Endothelial cell of umbilical vein (primary cell): Measurements from ENCODE around the gene SLC16A5. TPM values are rescaled to one million over a fixed set of nuclear protein-coding genes. Genes with fewer than 3 reads are reported as not detected.

Source experiments
- BruUV-seq: library from RNA; stranded (reverse); fragments of 400-500 nt; replicated peaks from 2 replicates; lab custom pipeline; 2021; lab: Mats Ljungman, UMichigan
- CTCF ChIA-PET: fragments of 300-600, 350-600 bp; sonication (Branson Sonifier 250); formaldehyde crosslinking; loops from one replicate; lab custom pipeline; 2021; ENCODE audit warnings: antibody characterized with exemption, inconsistent platforms; lab: Charles Lee
- POLR2A ChIA-PET: fragments of 300-600, 350-600 bp; sonication (Branson Sonifier 250); formaldehyde crosslinking; loops from one replicate; lab custom pipeline; 2021; ENCODE audit warnings: antibody characterized with exemption, inconsistent platforms; lab: Charles Lee
- DNase-seq: peaks from one replicate; pipeline ENCODE4 v3.0.0-alpha.2; 2011; ENCODE audit warnings: low read depth, low spot score
- FAIRE-seq: peaks from 2 replicates; lab custom pipeline; 2011; peaks lifted over from hg19 to GRCh38; lab: Jason Lieb, UNC
- H2AFZ ChIP-seq: 2 replicates; pipeline ENCODE4 v1.6.0; 2012; ENCODE audit warnings: low read depth, low read length, control low read depth, inconsistent platforms
- H3K27ac ChIP-seq: 2 replicates; pipeline ENCODE4 v1.5.1; 2011; ENCODE audit warnings: low read depth, mild to moderate bottlenecking, control low read depth, low read length, moderate library complexity; ENCODE audit not compliant: insufficient read depth
- H3K27me3 ChIP-seq, 2 experiments: 2 replicates each; pipeline versions ENCODE4 v1.6.0 to v1.6.1; 2011; ENCODE audit warnings: low read length in 2 of 2, mixed read lengths in 1 of 2; ENCODE audit not compliant: control insufficient read depth in 2 of 2, insufficient read depth in 2 of 2
- H3K36me3 ChIP-seq, 2 experiments: 2 replicates in 1 of 2; 3 replicates in 1 of 2; pipeline ENCODE4 v1.5.1; 2011; ENCODE audit warnings: low read length in 2 of 2, mild to moderate bottlenecking in 1 of 2, moderate library complexity in 1 of 2; ENCODE audit not compliant: control insufficient read depth in 2 of 2, insufficient read depth in 2 of 2; ENCODE audit errors: extremely low read depth in 1 of 2
- H3K4me1 ChIP-seq: 3 replicates; pipeline ENCODE4 v1.5.1; 2011; ENCODE audit warnings: mild to moderate bottlenecking, low read length; ENCODE audit not compliant: control insufficient read depth, insufficient read depth; ENCODE audit errors: extremely low read depth
- H3K4me2 ChIP-seq: 2 replicates; pipeline ENCODE4 v1.6.1; 2011; ENCODE audit warnings: low read length, control low read depth, mixed read lengths; ENCODE audit not compliant: insufficient read depth
- H3K4me3 ChIP-seq, 3 experiments: fragments of 200-600 bp in 1 of 3; sonication (generic), shearing (Covaris generic) in 1 of 3; replicated peaks in 1 of 3; 2 replicates each; pipeline ENCODE4 v1.5.1; 2011 to 2016; ENCODE audit warnings: control low read depth in 3 of 3, low read length in 3 of 3, mild to moderate bottlenecking in 2 of 3, inconsistent platforms in 1 of 3, low read depth in 1 of 3, moderate library complexity in 1 of 3; ENCODE audit not compliant: insufficient read depth in 1 of 3
- H3K79me2 ChIP-seq: 2 replicates; pipeline ENCODE4 v1.6.0; 2012; ENCODE audit warnings: low read length, inconsistent platforms; ENCODE audit not compliant: control insufficient read depth, insufficient read depth
- H3K9ac ChIP-seq: replicated peaks from 2 replicates; pipeline ENCODE3; 2011; ENCODE audit warnings: low read length, control low read depth; ENCODE audit not compliant: insufficient read depth; ENCODE audit errors: extremely low read depth
- H3K9me1 ChIP-seq: replicated peaks from 3 replicates; pipeline ENCODE4 v1.6.0; 2011; ENCODE audit warnings: mild to moderate bottlenecking, low read length; ENCODE audit not compliant: control insufficient read depth, insufficient read depth; ENCODE audit errors: extremely low read depth
- H3K9me3 ChIP-seq: replicated peaks from 2 replicates; pipeline ENCODE4 v1.5.1; 2012; ENCODE audit warnings: low read length, inconsistent platforms; ENCODE audit not compliant: control insufficient read depth, insufficient read depth
- H4K20me1 ChIP-seq: replicated peaks from 2 replicates; pipeline ENCODE3; 2011; ENCODE audit warnings: mild to moderate bottlenecking, low read length; ENCODE audit not compliant: control insufficient read depth, insufficient read depth; ENCODE audit errors: extremely low read depth
- EZH2 ChIP-seq: IDR thresholded peaks from 2 replicates; pipeline ENCODE4 v1.6.1; 2012; ENCODE audit warnings: borderline replicate concordance, low read depth, mild to moderate bottlenecking, moderate library complexity, low read length, inconsistent platforms; ENCODE audit not compliant: severe bottlenecking
- FOS ChIP-seq: IDR thresholded peaks from 2 replicates; pipeline ENCODE4 v1.6.1; 2011; ENCODE audit warnings: mild to moderate bottlenecking, low read length, moderate library complexity, borderline replicate concordance; ENCODE audit not compliant: insufficient read depth
- GATA2 ChIP-seq: IDR thresholded peaks from 2 replicates; pipeline ENCODE4 v1.7.0; 2011; ENCODE audit warnings: low read depth, mild to moderate bottlenecking, moderate library complexity, mixed read lengths, low read length; ENCODE audit not compliant: insufficient read length, insufficient read depth
- JUN ChIP-seq: IDR thresholded peaks from 2 replicates; pipeline ENCODE4 v1.6.1; 2011; ENCODE audit warnings: borderline replicate concordance, low read depth; ENCODE audit not compliant: insufficient read length, insufficient read depth
- POLR2AphosphoS5 ChIP-seq: IDR thresholded peaks from 2 replicates; pipeline ENCODE4 v1.6.1; 2012; ENCODE audit warnings: low read depth, mild to moderate bottlenecking, control low read depth, low read length, moderate library complexity; ENCODE audit not compliant: insufficient read depth
- dilution Hi-C: fragments of 300-500 bp; cut with MboI; formaldehyde crosslinking; loops from one replicate; pipeline ENCODE4 v1.15.0; 2019; ENCODE audit warnings: low sequenced_read_pairs; ENCODE audit not compliant: extremely low pct_ligation_motif_present
- intact Hi-C: fragments of 100-400 bp; cut with micrococcal nuclease; formaldehyde crosslinking; loops from one replicate; pipeline ENCODE4 v1.10.0; 2022
- polyA plus RNA-seq, 4 experiments: library from polyadenylated mRNA; depleted of rRNA in 3 of 4; stranded (reverse) in 3 of 4; unstranded in 1 of 4; fragments of >200 nt; gene quantifications; 2 replicates each; pipeline versions ENCODE4 v1.2.1 to v1.2.3, GENCODE V29; 2011 to 2012; ENCODE audit warnings: missing spikeins in 1 of 4
- total RNA-seq: library from RNA; stranded (reverse); gene quantifications from 2 replicates; pipeline ENCODE4 v1.2.3, GENCODE V29; 2021
- TF ChIP-seq, protein P1 (sequence below), 2 donors: IDR thresholded peaks; 1 replicate in 1 of 2; 2 replicates in 1 of 2; pipeline ENCODE4 v1.5.1; 2011; ENCODE audit warnings: low read length in 2 of 2, mild to moderate bottlenecking in 2 of 2, moderate library complexity in 2 of 2, control low read depth in 1 of 2, inconsistent platforms in 1 of 2, low read depth in 1 of 2; ENCODE audit not compliant: insufficient read depth in 1 of 2; ENCODE audit errors: extremely low read depth in 1 of 2

Gene SLC16A5
- total and polyA plus RNA-seq, 2 donors (not counting 3 experiments of a cell fraction or from before 2014, with no cell fraction given): 16.4 to 23.3 TPM

DNA sequence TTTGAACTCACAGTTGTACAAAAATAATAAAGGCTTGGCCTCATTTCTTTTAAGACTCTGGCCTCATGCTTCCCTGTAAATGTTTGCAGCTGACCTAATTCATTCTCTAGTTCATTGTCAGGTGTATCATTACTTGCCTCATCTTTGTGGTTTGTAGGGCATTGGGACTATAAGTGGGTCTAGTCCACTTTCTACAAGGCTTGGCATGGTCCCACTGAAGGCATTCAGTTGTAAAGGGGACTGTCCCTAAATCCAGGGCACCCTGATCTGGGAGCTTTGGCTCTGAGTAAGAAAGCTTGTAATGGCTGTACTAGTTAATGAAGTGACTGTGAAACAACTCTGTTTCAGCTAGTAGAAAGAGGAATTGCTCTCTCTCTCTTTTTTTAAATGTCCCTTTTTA, 38.0 kb upstream of the SLC16A5 start:
- CTCF ChIA-PET: interaction anchor here (1.5 to 2.7 kb wide), 5 partner anchors 11 to 92 kb away, joined by 3 to 13 read pairs (median 6); no protein-coding TSS in a partner anchor
- TF ChIP-seq, protein P1, sequence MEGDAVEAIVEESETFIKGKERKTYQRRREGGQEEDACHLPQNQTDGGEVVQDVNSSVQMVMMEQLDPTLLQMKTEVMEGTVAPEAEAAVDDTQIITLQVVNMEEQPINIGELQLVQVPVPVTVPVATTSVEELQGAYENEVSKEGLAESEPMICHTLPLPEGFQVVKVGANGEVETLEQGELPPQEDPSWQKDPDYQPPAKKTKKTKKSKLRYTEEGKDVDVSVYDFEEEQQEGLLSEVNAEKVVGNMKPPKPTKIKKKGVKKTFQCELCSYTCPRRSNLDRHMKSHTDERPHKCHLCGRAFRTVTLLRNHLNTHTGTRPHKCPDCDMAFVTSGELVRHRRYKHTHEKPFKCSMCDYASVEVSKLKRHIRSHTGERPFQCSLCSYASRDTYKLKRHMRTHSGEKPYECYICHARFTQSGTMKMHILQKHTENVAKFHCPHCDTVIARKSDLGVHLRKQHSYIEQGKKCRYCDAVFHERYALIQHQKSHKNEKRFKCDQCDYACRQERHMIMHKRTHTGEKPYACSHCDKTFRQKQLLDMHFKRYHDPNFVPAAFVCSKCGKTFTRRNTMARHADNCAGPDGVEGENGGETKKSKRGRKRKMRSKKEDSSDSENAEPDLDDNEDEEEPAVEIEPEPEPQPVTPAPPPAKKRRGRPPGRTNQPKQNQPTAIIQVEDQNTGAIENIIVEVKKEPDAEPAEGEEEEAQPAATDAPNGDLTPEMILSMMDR (IDR thresholded peaks at IDR 0.05; ENCODE audit: extremely low read depth in 1 of 2, insufficient read depth in 1 of 2, low read depth in 1 of 2, low read length in 2 of 2): no peak
- no peak for TF ChIP-seq EZH2
- Histone ChIP-seq H2AFZ (no peak overlapping the region), H3K79me2 (peaks cover 8% of the 10 kb centered on the region), H3K4me2 (no peak overlapping the region), H3K27me3 (no peaks in the 10 kb centered on the region), H3K9me1 (no peaks in the 10 kb centered on the region), H3K27ac (no peak overlapping the region), H3K9me3 (no peaks in the 10 kb centered on the region), H3K4me3 (no peak overlapping the region), H3K9ac (no peak overlapping the region), H4K20me1 (no peaks in the 10 kb centered on the region), H3K36me3 (peaks cover 6 to 10% of the 10 kb centered on the region in 2 experiments), H3K4me1 (peaks cover 13% of the 10 kb centered on the region)
- dilution Hi-C loops: no loop called here
- intact Hi-C loops: loop anchor here (5.0 to 10.0 kb wide), 3 partner anchors 58 to 465 kb away; partner anchors contain the start of genes ARMC7, CASKIN2, SUMO2 and TSEN54
- POLR2A ChIA-PET: no interaction called here
- BruUV-seq: no TSS peak
- DNase-seq (no peak), FAIRE-seq (no peak)

DNA sequence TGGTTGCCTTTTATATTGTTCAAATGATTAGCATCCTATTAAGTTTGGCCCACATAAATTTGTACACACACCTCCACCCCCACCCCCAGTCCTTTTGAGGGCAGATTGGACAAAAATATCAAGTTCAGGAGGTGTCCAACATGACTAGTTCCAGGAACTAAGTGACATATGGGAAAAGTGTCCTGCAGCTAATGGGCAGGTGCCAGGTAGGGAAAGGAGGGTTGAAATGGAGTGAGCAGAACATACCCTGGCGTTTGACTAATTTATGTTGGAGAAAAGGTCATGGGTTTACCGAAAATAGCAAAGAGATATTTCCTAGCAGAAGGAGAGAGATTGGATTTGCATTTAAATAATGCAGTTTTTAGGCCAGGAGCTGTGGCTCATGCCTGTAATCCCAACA, 35.8 kb upstream of the SLC16A5 start:
- BruUV-seq: no TSS peak
- H3K36me3 ChIP-seq: peaks cover 6 to 10% of the 10 kb centered on the region in 2 experiments
- FAIRE-seq (no peak), DNase-seq (no peak)
- H4K20me1 ChIP-seq: no peaks in the 10 kb centered on the region
- no peak overlapping the region for H3K9ac ChIP-seq
- no peak overlapping the region for H3K4me2 ChIP-seq
- no peak overlapping the region for H3K27ac ChIP-seq
- no peak overlapping the region for H2AFZ ChIP-seq
- H3K4me1 ChIP-seq: peaks cover 13% of the 10 kb centered on the region
- H3K79me2 ChIP-seq: peaks cover 8% of the 10 kb centered on the region
- CTCF ChIA-PET: no interaction called here
- H3K9me3 ChIP-seq: no peaks in the 10 kb centered on the region
- TF ChIP-seq FOS: no peak
- TF ChIP-seq POLR2AphosphoS5: no peak
- TF ChIP-seq EZH2: no peak
- TF ChIP-seq, protein P1 (IDR thresholded peaks at IDR 0.05; ENCODE audit: extremely low read depth in 1 of 2, insufficient read depth in 1 of 2, low read depth in 1 of 2, low read length in 2 of 2): no peak
- no peak for TF ChIP-seq GATA2
- no peak for TF ChIP-seq JUN
- dilution Hi-C loops (no loop called here), intact Hi-C loops (no loop called here)
- H3K4me3 ChIP-seq: no peak overlapping the region
- no peaks in the 10 kb centered on the region for H3K27me3 ChIP-seq
- H3K9me1 ChIP-seq: no peaks in the 10 kb centered on the region
- POLR2A ChIA-PET: no interaction called here
